Stimulated activated CD4-positive, alpha-beta T cell treated with anti-CD3 and anti-CD28 coated beads, TNF-alpha, amount 100 ng/mL, for 4 hours (primary cell): ENCODE measurements around the gene ADRA2B.

Source experiments
- DNase-seq, 3 experiments: peaks; one replicate each; pipeline ENCODE4 v3.0.0-alpha.2; 2020; ENCODE audit warnings: low read depth in 3 of 3

Gene ADRA2B

DNA sequence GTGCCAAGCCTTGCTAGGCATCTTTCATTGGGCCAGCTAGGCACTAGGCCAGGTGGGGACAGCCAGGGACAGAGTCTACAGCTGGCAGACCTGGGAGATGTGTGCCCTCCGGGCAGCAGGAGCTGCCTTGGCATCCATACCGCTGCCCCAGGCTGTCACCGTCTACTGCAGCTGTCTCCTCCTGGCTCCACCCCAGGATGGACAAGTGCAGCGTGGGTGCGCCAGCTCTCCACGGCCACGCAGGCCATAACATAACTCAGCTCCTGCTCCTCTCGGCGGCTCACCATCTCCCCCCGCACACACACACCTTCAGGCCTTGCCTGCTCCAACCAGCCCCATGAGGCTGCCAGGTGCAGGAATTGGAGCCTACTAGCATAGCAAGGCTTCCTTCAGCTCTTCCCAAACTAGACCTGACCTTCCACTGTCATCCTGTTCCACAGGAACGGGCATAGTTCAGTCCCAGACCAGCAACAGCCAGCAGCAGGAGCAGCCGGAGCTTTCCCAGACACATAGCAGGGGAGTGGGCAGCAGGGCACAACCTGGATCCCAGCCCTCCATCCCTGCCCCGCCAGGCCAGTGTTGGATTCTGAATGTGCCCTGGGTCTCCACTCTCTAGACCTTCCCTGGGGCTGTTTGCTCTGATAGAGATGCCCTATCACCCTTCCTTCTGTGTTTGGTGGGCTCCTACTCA, 2.5 kb upstream of the ADRA2B start:
- no peak for DNase-seq

DNA sequence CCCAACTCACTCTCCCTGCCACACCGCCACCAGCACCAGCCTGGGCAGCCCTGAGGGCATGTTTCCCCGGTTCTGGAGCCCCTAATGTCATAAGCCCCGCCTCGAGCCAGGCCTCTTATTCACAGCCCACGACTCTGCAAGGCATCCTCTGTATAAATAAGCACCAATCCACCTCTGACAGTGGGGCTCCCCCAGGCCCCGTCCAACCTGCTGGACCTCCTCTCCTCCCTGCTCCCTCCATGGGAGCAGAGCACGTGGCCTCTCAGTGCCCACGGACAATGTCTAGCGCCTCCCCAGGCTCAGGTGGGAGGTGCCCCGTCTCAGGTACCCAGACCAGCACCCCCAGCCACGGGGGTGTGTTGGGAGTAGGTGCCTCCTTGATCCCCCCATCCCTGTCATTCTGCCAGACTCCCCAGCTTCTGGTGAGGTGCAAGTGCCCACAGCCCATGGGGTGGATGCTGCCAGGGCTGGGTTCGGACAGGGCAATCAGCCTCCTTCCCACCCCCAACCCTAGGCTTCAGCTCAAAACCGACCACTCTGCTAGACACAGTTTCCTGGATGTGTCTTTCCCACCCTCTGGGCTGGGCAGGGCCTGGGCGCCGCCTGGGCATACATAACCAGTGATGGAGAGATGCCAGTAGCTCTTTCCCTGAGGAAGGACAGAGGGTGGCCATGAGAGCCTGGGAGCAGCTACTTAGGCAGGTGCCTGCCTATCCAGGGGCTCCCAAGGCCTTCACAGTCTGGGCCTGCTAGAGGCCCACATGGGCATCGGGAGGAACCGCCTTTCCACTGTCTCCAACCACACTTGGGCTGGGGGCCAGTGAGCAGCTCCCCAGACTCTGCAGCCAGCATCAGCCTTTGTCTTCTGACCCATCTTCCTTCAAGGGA, 1.6 kb upstream of the ADRA2B start:
- DNase-seq, result no peak

DNA sequence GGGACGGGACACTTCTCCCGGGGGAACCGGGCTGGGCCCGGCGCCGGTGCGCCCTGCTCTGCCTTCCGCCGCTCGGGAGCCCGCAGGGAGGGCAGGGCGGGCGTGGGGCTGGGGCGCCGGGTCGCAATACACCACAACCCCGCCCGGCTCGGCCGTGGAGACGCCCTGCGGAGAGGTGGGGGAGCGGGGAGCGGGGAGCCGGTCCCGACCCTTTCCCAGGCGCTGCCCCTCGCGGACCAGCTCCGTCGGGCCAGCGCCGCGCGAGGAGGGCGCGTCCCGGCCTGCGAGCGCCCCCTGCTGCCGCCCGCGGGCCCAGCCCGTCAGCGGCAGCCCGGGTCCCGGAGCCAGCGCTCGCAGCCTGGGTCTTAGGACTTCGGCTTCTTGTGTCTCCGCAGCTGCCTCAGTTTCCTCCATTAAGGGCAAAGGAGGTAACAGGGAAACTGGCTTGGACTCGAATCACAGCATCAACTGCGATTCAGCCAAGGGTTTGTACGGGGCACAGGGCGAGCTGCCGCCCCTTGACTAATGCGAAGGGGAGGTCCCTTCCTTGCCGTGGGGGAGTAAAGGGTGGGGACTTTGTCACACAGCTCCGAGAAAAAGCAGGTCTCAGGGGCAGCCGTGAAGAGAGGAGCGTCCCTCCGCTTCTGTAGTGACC, 635 bp upstream of the ADRA2B start:
- peak; percentile 31 to 69 (median 43) for DNase-seq

DNA sequence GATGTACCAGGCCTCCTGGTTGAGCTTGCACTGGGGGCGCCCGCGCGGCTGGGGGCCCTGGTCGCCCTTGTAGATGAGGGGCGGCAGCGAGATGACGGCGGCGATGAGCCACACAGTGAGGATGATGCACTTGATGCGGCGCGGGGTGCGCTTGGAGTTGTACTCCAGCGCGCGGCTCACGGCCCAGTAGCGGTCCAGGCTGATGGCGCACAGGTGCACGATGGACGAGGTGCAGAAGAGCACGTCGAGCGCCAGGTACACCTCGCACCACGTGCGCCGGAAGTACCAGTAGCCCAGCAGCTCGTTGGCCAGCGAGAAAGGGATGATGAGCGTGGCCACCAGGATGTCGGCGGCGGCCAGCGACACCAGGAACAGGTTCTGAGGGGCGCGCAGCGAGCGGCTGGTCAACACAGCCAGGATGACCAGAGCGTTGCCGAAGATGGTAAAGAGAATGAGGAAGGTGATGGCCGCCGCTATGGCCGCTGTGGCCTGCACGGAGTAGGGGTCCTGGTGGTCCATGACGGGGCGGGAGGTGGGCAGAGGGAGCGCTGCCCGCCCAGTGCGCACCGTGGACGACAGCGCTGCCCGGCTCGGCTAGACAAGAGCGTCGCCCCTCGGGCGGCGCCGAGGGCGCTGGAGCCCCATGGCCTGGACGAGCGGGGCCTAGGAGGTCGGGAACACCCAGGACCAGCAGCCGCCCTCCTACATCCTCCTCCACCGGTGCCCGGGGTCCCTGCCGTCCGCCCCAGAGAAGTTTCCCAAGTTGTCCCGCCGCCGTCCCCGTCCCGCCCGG, 544 bp downstream of the ADRA2B start:
- no peak for DNase-seq

DNA sequence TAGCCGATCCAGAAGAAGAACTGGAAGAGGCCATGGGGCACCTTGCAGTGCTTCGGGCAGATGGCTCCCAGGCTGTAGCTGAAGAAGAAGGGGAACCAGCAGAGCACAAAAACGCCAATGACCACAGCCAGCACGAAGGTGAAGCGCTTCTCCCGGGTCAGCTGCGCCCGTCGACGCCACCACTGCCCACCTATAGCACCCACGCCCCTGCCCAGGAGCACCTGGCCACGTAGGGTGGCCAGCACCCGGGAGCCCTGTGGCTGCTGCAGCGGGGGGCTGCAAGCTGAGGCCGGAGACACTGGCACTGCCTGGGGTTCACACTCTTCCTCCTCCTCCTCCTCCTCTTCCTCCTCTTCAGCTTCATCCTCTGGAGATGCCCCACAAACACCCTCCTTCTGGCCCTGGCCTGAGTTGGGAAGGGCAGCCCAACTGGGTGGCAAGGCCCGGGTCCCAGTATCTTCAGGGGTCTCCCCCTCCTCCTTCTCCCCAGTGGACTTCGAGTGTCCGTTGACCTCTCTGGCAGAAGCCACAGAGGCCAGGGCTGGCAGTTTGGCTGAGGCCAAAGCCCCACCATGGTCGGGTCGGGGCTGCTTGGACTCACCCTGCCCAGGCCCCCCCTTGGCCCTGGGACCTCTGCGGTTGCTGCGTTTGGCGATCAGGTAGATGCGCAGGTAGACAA, 1.3 kb downstream of the ADRA2B start:
- DNase-seq, result no peak

DNA sequence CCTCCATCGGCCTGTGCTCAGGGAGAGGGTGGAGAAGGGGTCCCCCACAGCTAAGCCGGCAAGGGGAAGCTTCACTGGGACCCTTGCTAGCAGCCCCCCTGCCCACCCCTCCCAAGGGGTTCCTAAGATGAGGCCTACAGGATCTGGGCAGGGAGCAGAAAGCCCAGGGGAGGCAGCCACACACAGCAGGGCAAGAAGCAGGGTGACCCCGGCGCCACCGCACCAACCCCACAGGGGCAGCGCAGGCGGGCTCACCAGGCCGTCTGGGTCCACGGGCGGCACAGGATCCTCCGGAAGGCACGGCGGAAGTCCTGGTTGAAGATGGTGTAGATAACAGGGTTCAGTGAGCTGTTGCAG, 1.8 kb downstream of the ADRA2B start:
- DNase-seq, result no peak

DNA sequence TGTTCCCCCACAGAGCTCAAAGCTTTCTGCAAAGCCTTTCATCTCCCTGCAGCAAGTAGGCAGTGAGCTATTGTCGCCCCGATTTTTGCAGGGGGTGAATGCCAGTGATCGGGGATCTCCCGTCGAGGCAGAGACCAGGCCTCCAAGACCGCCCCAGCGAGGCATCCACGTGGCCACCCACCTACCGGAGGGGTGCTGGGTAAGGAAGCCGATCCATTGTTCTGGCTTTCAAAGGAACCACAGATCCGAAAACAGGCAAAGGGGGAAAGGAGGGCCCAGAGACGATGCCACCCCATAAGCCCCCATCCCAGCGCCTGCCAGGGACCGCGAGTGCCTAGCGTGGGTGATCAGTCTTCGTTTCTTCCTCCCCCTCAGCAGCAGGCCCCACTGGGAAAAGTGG, 2.4 kb downstream of the ADRA2B start:
- no peak for DNase-seq

DNA sequence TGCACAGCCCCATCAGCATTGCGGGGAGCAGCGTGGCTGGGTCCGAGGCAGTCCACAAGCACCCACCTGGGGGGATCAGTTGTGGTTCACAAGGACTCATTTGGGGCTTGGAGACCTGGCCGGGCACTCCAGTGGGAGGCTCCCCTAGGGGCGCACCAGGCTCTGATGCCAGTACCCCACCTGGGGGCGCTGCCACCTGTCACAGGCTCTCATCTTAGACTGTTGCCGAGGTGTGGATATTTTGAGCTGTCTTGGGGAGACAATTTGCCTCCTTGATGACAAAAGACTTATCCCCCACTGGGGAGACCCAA, 3.0 kb downstream of the ADRA2B start:
- no peak for DNase-seq

DNA sequence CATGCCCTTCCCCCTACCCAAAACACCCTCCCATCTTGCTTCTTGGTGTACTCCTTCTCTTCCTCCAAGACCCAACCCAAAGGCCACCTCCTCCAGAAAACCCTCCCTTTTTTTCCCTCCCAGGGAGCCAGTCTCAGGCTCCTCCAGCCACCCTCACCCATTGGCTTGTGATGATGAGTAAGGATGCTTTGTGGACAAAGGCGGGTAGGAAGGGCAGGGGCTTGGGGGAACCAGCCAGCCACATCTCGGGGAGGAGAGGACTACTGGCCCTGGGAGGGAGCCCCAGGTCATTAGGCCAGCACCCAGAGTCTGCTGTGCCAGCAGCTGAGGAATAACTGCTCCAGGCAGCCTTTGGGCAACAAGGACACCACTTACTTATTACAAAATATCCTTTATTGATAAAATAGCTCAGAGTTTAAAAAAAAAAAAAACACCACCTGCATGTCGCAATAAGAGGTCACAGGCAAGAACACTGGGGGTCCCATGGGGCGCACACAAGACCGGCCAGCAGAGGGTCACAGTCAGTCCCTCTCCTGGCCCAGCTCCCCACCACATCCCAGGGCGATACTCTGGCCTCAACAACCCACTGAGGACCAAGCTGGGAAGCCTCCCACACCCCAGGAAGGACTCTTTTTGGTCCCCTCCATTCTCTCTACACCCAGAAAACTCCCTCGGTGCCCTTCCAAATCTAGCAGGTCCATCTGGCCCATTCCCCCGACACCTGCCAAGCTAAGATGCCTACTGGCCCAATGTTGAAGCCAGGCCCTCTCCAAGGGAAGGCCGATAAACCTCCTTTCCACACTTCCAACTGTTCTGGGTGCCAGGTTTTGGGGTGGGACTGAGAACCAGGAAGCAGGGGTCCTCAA, 3.6 kb downstream of the ADRA2B start:
- no peak for DNase-seq

DNA sequence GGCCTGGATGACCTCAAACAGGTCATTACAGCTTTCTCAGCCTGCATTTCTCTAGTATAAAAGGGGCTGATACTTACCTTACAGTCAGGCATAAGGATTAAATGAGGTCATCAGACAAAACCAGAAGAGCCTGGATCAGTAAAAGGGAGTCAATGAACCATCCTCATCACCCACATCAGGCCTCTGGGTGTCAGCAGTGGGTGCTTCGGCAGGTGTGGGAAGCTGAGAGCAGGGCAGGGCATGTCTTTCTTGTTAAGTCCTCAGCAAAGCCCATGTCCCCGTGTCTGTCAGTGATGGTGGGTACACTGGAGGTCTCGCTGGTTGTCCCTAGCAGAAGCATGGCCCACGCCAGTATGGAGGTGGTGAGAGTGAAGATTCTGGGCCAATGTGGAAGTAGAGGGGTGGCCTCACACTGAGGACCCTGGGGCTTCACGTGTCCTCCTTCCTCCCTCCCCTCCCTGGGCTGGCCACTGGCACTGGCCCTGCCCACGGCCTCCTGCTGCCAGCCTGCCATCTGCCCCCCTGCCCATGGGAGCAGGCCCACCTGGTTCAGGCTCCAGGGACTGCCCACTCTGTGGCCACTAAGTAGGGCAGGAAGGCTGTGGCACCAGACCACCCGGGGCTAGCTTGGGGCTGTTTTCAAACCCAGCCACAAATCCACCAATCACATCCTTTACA, 4.4 kb downstream of the ADRA2B start:
- DNase-seq, result no peak

DNA sequence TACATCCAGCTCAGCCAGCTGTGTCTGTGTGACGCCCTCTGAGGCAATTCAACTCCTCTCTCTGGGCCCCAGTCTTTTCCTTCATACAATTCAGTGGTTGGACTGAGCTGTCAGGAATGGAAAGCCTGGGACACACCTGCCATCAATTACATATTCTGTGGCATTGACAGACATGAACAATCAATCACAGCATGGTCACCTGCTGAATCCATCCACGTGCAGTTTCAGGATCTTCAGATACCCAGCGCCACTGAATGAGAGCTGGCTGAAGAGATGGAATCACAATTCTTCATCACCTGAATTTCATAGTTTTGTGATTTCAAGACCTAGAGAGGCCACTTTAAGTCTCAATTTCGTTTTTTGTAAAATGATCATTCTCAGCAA, 5.1 kb downstream of the ADRA2B start:
- no peak for DNase-seq

DNA sequence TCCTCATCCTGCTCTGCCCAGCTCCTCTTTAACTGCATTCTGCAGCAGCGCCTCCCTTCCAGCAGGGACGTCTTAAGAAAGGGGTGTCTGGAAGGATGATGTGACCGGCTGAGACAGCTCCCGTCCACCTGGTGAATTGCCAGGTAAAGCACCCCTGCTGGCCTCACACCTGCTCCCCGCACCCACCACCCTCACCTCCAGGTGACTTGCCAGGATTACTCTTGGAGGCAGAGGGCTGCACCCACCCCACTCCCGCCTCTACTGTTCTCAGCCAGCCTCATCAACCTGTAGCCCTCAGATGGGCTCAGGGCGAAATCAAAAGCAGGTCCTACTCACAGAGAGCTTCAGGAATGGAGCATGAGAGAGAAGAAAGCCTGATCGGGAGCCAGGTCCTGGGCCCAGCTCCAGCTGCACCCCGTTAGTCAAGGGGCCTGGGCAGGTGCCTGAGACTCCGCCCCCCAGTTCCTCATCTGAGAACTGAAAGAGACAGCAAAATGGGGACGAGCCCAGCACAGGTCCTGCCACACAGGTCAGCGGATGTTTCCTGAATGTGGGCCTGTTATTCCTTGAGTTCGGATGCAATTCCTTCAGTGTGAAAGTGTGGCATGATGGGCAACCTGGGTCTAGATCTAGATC, 5.6 kb downstream of the ADRA2B start:
- no peak for DNase-seq

DNA sequence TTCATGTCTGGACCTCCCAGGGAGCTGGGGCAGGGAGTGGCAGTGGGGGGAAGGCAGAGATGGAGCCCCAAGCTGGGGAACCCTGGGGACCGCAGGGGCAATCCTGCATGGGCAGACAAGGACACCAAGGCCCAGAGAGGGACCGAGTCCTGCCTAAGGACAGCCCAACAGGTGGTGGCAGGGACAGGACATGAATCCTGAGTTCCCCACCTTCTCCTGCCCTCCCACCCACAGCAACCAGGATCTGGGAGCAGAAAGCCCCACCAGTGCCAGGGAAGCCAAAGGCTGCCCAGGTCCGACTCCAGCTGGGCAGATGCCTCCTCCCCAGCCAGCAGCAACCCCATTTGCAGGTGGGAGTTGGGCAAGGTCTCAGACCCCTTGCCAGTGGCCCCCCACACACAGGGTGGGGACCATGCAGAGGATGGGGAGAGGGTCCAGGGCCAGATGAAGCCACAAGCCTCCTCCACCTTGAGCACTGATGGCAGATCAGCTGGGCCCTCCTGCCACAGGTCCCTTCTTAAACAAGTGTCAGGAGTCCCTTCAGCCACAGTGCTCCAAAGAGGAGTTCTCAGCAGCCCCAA, 6.3 kb downstream of the ADRA2B start:
- DNase-seq, result no peak

DNA sequence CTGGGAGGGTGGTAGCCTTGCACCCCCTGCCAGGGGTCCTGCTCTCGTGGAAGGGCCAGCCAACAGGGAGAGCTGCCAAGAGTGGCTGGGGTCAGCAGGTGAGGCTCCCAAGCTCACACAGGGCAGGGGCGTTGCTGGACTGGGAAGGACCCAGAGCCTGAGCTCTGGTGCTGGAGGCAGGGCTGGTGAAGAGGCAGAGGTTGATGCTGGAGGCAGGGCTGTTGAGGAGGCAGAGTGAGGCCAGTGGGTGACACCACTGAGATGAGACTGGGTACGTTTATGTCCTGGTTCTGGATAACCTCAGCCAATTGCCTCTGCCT, 7.0 kb downstream of the ADRA2B start:
- DNase-seq, result no peak

DNA sequence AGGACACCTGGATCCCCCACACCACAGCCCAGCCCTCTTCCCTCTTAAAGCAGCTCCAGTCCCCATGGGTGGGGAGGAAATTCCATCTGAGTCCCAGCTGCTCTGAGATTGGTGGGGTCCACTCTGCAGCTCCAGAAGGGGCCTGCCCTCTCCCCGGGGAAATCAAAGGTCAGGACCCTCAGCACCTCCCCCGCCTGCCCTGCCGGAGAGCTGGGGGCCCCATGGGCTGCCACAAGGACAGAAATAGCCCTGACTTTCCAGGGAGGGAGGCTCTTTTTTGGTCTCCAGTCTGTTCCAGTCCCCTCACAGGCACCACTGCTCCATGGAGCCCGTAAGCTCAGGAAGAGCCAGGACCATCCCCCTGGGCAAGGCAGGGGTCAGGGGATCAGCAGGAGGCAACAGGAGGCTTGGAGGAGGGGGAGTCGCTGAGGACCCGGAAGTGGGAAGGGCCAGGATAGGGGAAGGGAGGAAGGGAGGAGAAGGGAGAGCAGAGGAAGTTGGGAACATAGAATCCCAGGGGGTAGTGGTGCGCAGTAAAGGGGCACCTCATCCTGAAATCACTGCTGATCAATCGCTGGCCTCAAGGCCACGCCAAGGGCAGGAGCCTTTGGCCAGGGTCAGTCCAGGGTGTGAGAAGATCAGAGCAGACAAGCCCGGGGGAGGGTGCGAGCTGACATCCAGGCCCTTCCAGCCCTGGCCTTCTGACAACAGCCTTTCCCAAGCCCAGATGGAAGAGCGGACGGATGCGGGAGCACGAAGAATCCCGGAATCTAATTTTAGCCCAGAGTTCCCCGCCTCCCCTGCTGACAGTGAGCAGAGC, 7.6 kb downstream of the ADRA2B start:
- no peak for DNase-seq

DNA sequence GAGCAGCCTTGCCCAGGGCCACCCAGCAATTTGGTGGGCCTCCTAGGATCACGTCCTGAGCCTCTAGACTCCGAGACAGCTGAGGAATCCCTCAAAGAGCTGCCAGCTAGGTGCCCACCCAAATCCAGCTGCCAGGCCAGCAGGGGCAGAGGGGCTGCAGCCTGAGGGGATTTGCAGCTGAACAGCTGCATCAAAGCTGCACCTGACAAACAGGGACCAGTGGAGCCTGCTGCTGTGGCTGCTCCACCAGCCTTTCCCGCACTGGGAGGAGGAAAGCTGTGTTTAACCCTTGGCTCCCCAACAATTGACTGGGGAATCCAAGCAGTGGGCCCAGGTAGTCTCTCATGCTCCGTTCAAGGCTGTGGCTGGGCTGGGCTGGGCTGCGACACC, 8.2 kb downstream of the ADRA2B start:
- no peak for DNase-seq

DNA sequence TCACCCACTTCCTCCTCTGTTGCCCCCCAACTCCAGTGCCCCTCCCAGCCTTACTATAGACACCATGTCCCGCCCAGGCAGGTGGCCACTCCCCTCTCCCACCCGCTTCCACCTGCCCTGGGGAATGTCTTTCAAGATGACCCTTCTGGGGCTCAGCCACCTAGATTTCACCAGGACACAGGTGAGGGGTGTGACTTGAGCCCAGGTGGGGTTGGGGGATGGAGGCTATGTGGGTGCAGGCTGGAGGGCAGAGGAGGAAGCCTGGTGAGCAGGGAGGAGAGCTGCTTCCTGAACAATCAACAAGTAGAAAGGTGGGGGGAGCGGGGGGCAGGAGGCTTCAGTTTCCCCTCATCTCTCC, 8.7 kb downstream of the ADRA2B start:
- no peak for DNase-seq

DNA sequence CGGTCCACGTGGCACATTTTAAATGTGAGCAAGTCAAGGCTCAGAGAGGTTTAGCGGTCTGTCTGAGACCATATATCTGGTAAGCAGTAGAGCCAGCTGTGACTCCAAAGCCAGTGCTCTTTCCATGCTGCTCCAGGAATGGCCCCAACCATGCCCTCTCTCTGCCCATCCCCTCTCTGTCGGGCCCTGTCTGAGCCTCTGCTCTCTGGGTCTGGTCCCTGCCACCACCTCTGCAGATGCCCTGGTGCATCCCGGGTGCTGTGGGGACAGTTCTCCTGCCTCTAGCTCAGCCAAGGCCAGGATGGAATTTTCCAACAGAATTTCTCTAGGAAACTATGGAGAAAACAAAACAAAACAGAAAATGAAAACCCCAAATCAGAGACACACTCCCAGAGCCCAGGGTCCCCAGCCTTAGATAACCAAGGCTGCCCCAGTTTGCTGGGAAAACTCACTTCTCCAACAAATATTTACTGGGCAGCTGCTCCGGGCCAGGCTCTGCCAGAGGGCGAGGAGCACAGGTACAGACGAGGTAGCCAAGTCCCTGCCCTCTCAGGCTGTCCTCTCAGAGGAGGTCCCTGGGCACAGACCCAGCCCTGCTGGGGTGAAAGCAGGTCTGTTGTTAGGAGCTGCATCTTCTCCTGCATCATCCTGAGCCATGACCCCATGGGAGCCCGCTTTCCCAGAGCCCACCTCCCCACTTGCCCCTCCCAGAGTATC, 9.2 kb downstream of the ADRA2B start:
- no peak for DNase-seq
